Superior temporal gyrus (tissue), 1 donor: ENCODE measurements around the gene DNAH2.

Experiments used
- DNase-seq: peaks from one replicate; pipeline ENCODE4 v3.0.0-alpha.2; 2016; ENCODE audit errors: extremely low spot score

DNAH2 gene

DNA sequence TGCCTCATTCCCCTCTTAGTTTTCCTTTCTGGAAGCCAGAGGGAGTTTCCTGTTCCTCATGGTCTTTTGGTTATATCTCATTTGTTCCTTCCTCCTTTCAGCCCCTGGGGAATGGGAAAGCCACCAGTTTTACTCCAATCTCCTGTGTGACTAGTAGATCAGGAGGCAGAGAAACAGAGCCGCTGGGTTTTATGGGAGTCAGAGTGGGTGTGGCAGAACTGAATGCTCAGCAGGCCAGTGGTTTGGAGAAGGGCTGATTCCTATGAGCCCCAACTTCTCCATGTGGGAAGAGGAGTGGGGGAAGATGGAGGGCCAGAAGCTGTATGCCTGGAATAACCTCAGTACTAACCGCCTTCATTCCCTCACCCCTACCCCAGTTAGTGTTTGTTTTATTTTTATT is 4.1 kb downstream of the DNAH2 start:
- DNase-seq: no peak

DNA sequence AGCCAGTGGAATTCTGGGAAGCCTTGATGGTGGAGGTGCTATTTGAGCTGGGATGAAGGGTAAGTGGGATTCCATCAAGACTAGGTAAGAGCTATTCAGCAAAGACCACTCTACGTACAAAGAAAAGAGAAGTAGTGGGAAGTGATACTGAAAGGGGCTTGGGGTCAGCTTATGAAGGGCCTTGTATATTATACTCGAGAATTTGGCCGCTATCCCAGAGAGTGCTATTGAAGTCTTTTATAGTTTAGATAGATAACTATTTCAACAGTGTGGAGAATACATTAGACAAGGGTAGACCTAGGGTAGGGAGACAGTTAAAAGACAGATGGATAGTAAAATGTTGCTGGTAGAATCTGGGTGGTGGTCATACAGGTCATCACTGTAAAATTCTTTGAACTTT is 10.3 kb downstream of the DNAH2 start:
- DNase-seq: no peak

DNA sequence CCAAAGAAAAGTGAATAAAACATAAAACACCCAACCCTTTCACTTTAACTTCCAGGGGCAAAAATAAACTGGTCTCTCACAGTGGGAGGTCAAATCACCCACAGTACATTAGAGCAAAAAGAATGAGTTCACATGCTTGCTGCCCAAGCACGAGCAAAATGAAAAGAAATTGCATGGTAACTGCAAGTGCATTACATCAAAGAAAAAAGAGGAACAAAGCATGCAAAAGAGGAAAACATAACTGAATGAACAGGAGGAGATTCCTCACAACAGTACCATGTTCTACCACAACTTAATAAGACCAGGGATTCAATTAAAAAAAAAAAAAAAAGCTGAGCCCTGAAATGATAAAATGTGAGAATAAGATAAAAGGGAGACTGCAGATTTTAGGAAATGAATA is 12.3 kb downstream of the DNAH2 start:
- DNase-seq: no peak

GRCh38 chr17:7732981-7733539 is 15.5 kb downstream of the DNAH2 start:
- DNase-seq: no peak

DNA sequence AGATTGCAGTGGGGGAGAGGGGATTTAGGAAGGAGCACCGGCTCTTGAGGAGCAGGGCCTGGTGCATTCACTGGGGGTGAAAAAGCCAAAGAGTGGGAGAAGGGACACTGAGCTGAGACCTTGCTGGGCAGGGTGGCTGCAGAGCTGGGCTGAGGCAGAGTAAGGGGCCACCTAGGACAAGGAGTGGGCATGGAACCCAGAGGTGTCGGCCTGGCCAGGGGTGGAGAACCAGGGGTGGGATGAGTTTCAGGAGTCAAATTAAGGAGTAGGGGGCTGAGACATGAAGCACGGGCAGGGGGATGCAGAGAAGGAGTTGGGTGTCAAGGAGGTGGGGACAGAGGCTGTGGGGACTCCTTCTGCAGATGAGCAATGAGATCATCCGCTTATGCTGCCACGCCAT is 20.1 kb downstream of the DNAH2 start:
- DNase-seq: no peak

DNA sequence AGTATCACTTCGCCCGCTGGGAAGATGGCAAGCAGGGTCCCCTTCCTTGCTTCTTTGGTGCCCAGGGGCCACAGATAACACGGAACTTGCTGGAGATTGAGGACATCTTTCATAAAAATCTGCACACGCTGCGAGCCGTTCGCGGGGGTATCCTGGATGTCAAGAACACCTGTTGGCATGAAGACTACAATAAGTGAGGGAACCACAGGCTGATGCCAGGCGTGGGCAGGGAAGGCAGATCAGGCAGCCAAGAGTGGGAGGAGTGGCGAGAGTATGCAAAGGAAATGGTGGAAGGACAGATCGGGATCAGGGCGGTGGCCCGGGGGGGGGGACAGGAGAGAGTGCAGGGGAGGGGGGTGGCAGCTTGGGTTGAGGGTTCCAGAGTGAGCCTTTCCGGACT is 22.2 kb downstream of the DNAH2 start:
- no peak for DNase-seq

GRCh38 chr17:7740481-7741001 is 23.0 kb downstream of the DNAH2 start:
- no peak for DNase-seq

- no peak for DNase-seq
Measured at GRCh38 chr17:7742729-7743128, 25.2 kb downstream of the DNAH2 start.

GRCh38 chr17:7744416-7744815 is 26.9 kb downstream of the DNAH2 start:
- no peak for DNase-seq

GRCh38 chr17:7745748-7746470 is 28.4 kb downstream of the DNAH2 start:
- no peak for DNase-seq

GRCh38 chr17:7747635-7748071 is 30.1 kb downstream of the DNAH2 start:
- DNase-seq: no peak

DNA sequence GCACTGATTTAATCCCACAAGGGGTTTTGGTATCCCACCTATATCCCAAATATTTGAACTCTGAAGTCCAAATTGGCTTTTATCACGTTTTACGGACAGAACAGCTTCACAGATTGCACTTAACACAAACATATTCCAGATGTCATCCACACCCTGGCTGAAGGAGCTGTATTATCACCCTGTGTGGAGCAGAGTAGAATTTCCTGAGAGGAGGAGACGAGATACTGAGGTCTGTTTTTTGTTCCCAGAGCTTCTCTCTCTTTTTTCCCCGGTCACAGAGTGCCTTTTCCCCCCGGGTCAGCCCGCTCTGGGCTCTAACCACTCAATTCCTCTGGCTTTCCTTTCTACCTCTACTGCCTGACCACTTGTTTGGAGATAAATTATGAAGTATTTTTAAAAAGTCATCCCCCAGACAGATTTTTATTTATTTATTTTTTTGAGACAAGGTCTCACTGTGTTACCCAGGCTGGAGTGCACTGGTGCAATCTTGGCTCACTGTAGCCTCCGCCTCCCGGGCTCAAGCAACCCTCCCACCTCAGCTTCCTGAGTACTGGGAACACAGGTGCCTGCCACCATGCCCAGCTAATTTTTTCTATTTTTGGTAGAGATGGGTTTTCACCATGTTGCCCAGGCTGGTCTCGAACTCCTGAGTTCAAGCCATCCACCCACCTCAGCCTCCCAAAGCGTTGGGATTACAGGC is 30.7 kb downstream of the DNAH2 start:
- DNase-seq: no peak

- DNase-seq: peak; percentile 45
Measured at GRCh38 chr17:7750321-7750821, 32.8 kb downstream of the DNAH2 start.

- DNase-seq: no peak
Measured at GRCh38 chr17:7754656-7755055, 37.1 kb downstream of the DNAH2 start.

- DNase-seq: no peak
Measured at GRCh38 chr17:7755095-7755890, 37.7 kb downstream of the DNAH2 start.

GRCh38 chr17:7756968-7757367 is 39.4 kb downstream of the DNAH2 start:
- no peak for DNase-seq

- no peak for DNase-seq
Measured at GRCh38 chr17:7763919-7764318, 46.4 kb downstream of the DNAH2 start.

GRCh38 chr17:7767004-7767403 is 49.5 kb downstream of the DNAH2 start:
- DNase-seq: no peak

DNA sequence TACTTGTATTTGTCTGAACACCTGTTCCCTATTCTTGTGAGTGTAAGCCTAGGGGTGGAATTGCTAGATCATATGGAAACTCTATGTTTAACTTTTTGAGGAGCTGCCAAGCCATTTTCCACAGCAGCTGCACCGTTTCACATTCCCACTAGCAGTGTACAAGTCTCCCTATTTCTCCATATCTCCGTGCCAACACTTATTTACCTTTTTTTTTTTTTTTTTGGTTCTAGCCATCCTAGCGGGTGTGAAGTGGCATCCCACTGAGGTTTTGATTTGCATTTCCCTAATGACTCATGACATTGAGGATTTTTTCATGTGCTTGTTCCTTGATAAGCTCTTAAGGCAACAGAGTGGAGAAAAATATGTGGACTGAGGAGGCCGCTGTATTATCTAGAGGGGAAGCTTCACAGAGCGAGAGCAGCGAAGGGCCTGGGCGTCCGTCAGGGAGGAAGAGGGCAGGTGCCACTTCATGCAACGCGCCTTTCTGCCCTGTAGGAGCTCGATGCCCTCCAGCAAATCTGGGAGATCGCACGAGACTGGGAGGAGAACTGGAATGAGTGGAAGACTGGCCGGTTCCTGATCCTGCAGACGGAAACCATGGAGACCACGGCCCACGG is 50.0 kb downstream of the DNAH2 start:
- peak; percentile 67 for DNase-seq

DNA sequence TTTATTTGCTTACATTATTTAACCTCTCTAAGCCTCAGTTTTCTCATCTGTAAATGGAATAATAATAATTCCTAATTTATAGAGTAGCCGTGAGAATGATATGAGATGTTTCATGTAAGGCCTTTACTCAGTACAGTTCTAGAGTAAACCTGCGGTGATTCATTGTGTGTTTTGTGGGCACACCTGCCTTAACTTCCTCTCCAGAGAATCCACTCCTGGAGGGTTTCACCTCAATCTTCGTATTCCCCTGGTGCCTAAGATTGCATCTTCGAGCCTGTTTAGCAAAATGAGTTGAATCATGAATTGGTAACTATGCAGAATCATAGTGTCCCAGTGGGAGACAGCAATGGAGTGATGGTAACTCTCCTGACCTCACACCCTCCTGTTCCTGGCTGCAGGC is 52.3 kb downstream of the DNAH2 start:
- DNase-seq: no peak

- no peak for DNase-seq
Measured at GRCh38 chr17:7774055-7774521, 56.5 kb downstream of the DNAH2 start.
